GM12878 (cell line): Measurements from ENCODE around the gene NT5C1A. TPM values are rescaled to one million over a fixed set of nuclear protein-coding genes. Genes with fewer than 3 reads are reported as not detected.

Source experiments
- ATAC-seq: fragments of 200-7000 bp; cut with Tn5 transposase; 3 replicates; pipeline ENCODE4 v1.9.1; 2020; ENCODE audit warnings: mild to moderate bottlenecking, moderate library complexity
- BruUV-seq: library from RNA; stranded (reverse); fragments of 400-500 nt; replicated peaks from 2 replicates; lab custom pipeline; 2021; lab: Mats Ljungman, UMichigan
- CTCF ChIA-PET: fragments of 300-600 bp; sonication (Branson Sonifier 250); formaldehyde crosslinking; extraction: SDS; loops from one replicate; lab custom pipeline; 2021; ENCODE audit warnings: inconsistent platforms; lab: Yijun Ruan, JAX
- POLR2A ChIA-PET: fragments of 350-600 bp; formaldehyde crosslinking; extraction: SDS; loops from one replicate; lab custom pipeline; 2021; ENCODE audit warnings: inconsistent platforms; lab: Charles Lee
- RAD21 ChIA-PET: fragments of 300-600 bp; sonication (Branson Sonifier 250); formaldehyde crosslinking; loops from one replicate; lab custom pipeline; 2023; ENCODE audit warnings: antibody characterized with exemption; ENCODE audit not compliant: unreplicated experiment; lab: Charles Lee
- SMC1A ChIA-PET: fragments of 300-600 bp; sonication (Branson Sonifier 250); formaldehyde crosslinking; loops from one replicate; lab custom pipeline; 2023; ENCODE audit not compliant: unreplicated experiment, uncharacterized antibody; lab: Charles Lee
- DNase-seq: peaks from one replicate; pipeline ENCODE4 v3.0.0-alpha.2; 2011; ENCODE audit warnings: low read depth, low spot score
- FAIRE-seq: peaks from 3 replicates; lab custom pipeline; 2011; peaks lifted over from hg19 to GRCh38; lab: Jason Lieb, UNC
- H2AFZ ChIP-seq: 2 replicates; pipeline ENCODE4 v1.6.0; 2011; ENCODE audit warnings: low read depth, low read length, control low read depth; ENCODE audit not compliant: control insufficient read depth
- H3K27ac ChIP-seq: 2 replicates; pipeline ENCODE4 v1.5.1; 2011; ENCODE audit warnings: control low read depth; ENCODE audit not compliant: control insufficient read depth, insufficient read depth
- H3K27me3 ChIP-seq, 2 experiments: replicated peaks in 1 of 2; 2 replicates each; pipeline versions ENCODE4 v1.6.0 to v1.6.1; 2011; ENCODE audit warnings: low read length in 1 of 2; ENCODE audit not compliant: control insufficient read depth in 2 of 2, insufficient read depth in 2 of 2
- H3K36me3 ChIP-seq, 2 experiments: 2 replicates each; pipeline ENCODE4 v1.5.1; 2011; ENCODE audit warnings: low read length in 1 of 2; ENCODE audit not compliant: control insufficient read depth in 2 of 2, insufficient read depth in 2 of 2
- H3K4me1 ChIP-seq: 2 replicates; pipeline ENCODE4 v1.6.1; 2011; ENCODE audit warnings: mild to moderate bottlenecking, low read length, moderate library complexity, mixed read lengths; ENCODE audit not compliant: control insufficient read depth, insufficient read depth
- H3K4me2 ChIP-seq: 2 replicates; pipeline ENCODE4 v1.6.0; 2011; ENCODE audit warnings: control low read depth; ENCODE audit not compliant: control insufficient read depth, insufficient read depth
- H3K4me3 ChIP-seq: fragments of 200-600 bp; sonication (generic); 2 replicates; pipeline ENCODE4 v1.5.1; 2016
- H3K79me2 ChIP-seq: 2 replicates; pipeline ENCODE4 v1.6.0; 2011; ENCODE audit warnings: low read length; ENCODE audit not compliant: control insufficient read depth, insufficient read depth
- H3K9ac ChIP-seq: 2 replicates; pipeline ENCODE4 v1.8.0; 2011; ENCODE audit warnings: low read length, control low read depth, mixed read lengths; ENCODE audit not compliant: control insufficient read depth, insufficient read depth
- H3K9me3 ChIP-seq: replicated peaks from 3 replicates; pipeline ENCODE4 v1.5.1; 2011; ENCODE audit warnings: mild to moderate bottlenecking, low read length; ENCODE audit not compliant: control insufficient read depth, insufficient read depth
- H4K20me1 ChIP-seq: 2 replicates; pipeline ENCODE4 v1.6.0; 2011; ENCODE audit not compliant: control insufficient read depth, insufficient read depth
- FOXK2 ChIP-seq: fragments of 450-650 bp; IDR thresholded peaks from 2 replicates; pipeline ENCODE4 v1.6.1; 2017; ENCODE audit warnings: mild to moderate bottlenecking, moderate library complexity
- IRF4 ChIP-seq: IDR thresholded peaks from 2 replicates; pipeline ENCODE4 v1.6.1; 2011; ENCODE audit warnings: low read depth, low read length
- NFYA ChIP-seq: IDR thresholded peaks from 2 replicates; pipeline ENCODE4 v1.6.1; 2011; ENCODE audit warnings: low read depth, mild to moderate bottlenecking, low read length, improper control_type of control experiment, borderline replicate concordance
- NRF1 ChIP-seq: conservative IDR thresholded peaks from 2 replicates; pipeline ENCODE4 v1.6.1; 2011; ENCODE audit warnings: mild to moderate bottlenecking, low read depth, low read length, improper control_type of control experiment
- RAD51 ChIP-seq: fragments of 450-650 bp; IDR thresholded peaks from 2 replicates; pipeline ENCODE4 v1.6.1; 2016; ENCODE audit warnings: moderate library complexity, mild to moderate bottlenecking, inconsistent platforms
- WGBS: methylation state at CpG from one replicate; pipeline ENCODE4 v1.1.6; 2016; ENCODE audit warnings: low lambda C conversion rate; ENCODE audit not compliant: insufficient replicate concordance, insufficient coverage; ENCODE audit errors: missing lambda C conversion rate; 5-methylcytosine and 5-hydroxymethylcytosine counted together
- in situ Hi-C: fragments of 300-500 bp; cut with MboI; formaldehyde crosslinking; loops from 9 replicates; pipeline ENCODE4 v1.14.3; 2018; ENCODE audit warnings: mixed read lengths
- intact Hi-C: fragments of 100-400 bp; cut with micrococcal nuclease; formaldehyde crosslinking; loops from one replicate; pipeline ENCODE4 v1.14.2; 2022; ENCODE audit not compliant: unreplicated experiment
- polyA plus RNA-seq, 11 experiments: library from polyadenylated mRNA; depleted of rRNA in 4 of 11; unstranded in 6 of 11; stranded (reverse) in 5 of 11; fragments of >200 nt; fragmentation: Nextera tagmentation in 4 of 11; fragmentation: Illumina TruSeq in 1 of 11; extraction: Ambion mirVana in 4 of 11; extraction: Trizol in 1 of 11; gene quantifications; 1 replicate in 1 of 11; 2 replicates in 10 of 11; pipeline versions ENCODE4 v1.2.1 to v1.2.3, GENCODE V29; 2011 to 2016; ENCODE audit warnings: inconsistent platforms in 2 of 11, missing spikeins in 2 of 11, low read depth in 1 of 11
- total RNA-seq, 4 experiments: library from RNA; depleted of rRNA in 3 of 4; stranded (reverse); fragments of >200 nt in 3 of 4; fragmentation: Illumina TruSeq in 1 of 4; extraction: Trizol in 1 of 4; gene quantifications; 2 replicates each; pipeline versions ENCODE4 v1.2.1 to v1.2.3, GENCODE V29; 2013 to 2021
- TF ChIP-seq, protein P1 (sequence below): IDR thresholded peaks from 2 replicates; pipeline ENCODE4 v1.6.1; 2011; ENCODE audit warnings: mild to moderate bottlenecking, low read depth, low read length, moderate library complexity; ENCODE audit not compliant: insufficient replicate concordance

Gene NT5C1A
- total and polyA plus RNA-seq, 10 of the 15 experiments (the other 5 are each of a cell fraction or from before 2014, with no cell fraction given) = 0.05 to 0.77 (median 0.22) TPM; not detected in 1

GRCh38 chr1:39650431-39650830, 21.5 kb downstream of the NT5C1A start:
- in situ Hi-C loops = no loop called here
- BruUV-seq = no TSS peak
- Histone ChIP-seq H3K27me3 (no peaks in the 10 kb centered on the region), H3K9me3 (no peaks in the 10 kb centered on the region), H4K20me1 (no peaks in the 10 kb centered on the region), H2AFZ (no peak overlapping the region), H3K9ac (no peak overlapping the region), H3K79me2 (no peaks in the 10 kb centered on the region), H3K4me3 (no peak overlapping the region), H3K4me1 (no peaks in the 10 kb centered on the region), H3K4me2 (no peak overlapping the region)
- DNase-seq = no peak
- intact Hi-C loops = loop anchor here (5.0 to 10.0 kb wide), 2 partner anchors 72 to 546 kb away; no protein-coding TSS in a partner anchor
- POLR2A ChIA-PET = no interaction called here
- WGBS = 67% methylated on average over 1 of the region's 1 CpG
- RAD21 ChIA-PET = no interaction called here
- no peak for FAIRE-seq
- SMC1A ChIA-PET = no interaction called here
- no peak for ATAC-seq
- no peak for TF ChIP-seq IRF4
- no peak for TF ChIP-seq FOXK2
- TF ChIP-seq, protein P1, sequence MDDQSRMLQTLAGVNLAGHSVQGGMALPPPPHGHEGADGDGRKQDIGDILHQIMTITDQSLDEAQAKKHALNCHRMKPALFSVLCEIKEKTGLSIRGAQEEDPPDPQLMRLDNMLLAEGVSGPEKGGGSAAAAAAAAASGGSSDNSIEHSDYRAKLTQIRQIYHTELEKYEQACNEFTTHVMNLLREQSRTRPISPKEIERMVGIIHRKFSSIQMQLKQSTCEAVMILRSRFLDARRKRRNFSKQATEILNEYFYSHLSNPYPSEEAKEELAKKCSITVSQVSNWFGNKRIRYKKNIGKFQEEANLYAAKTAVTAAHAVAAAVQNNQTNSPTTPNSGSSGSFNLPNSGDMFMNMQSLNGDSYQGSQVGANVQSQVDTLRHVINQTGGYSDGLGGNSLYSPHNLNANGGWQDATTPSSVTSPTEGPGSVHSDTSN = no peak
- TF ChIP-seq NFYA = no peak
- no peak for TF ChIP-seq NRF1
- TF ChIP-seq RAD51 = no peak
- TF ChIP-seq, all 136 proteins: peak for 0
- Histone ChIP-seq H3K27ac (no peak overlapping the region), H3K36me3 (no peaks in the 10 kb centered on the region)
- CTCF ChIA-PET = interaction anchor here (1.1 to 3.4 kb wide), 3 partner anchors 9 to 44 kb away, joined by 3 to 16 read pairs (median 5); no protein-coding TSS in a partner anchor
